GM12878 (cell line): ENCODE data around the gene CATSPER1. TPM values are rescaled to one million over a fixed set of nuclear protein-coding genes. Genes with fewer than 3 reads are reported as not detected.

ENCODE experiments used
- ATAC-seq: fragments of 200-7000 bp; cut with Tn5 transposase; 3 replicates; pipeline ENCODE4 v1.9.1; 2020; ENCODE audit warnings: mild to moderate bottlenecking, moderate library complexity
- BruUV-seq: library from RNA; stranded (reverse); fragments of 400-500 nt; replicated peaks from 2 replicates; lab custom pipeline; 2021; lab: Mats Ljungman, UMichigan
- CTCF ChIA-PET: fragments of 300-600 bp; sonication (Branson Sonifier 250); formaldehyde crosslinking; extraction: SDS; loops from one replicate; lab custom pipeline; 2021; ENCODE audit warnings: inconsistent platforms; lab: Yijun Ruan, JAX
- POLR2A ChIA-PET: fragments of 350-600 bp; formaldehyde crosslinking; extraction: SDS; loops from one replicate; lab custom pipeline; 2021; ENCODE audit warnings: inconsistent platforms; lab: Charles Lee
- RAD21 ChIA-PET: fragments of 300-600 bp; sonication (Branson Sonifier 250); formaldehyde crosslinking; loops from one replicate; lab custom pipeline; 2023; ENCODE audit warnings: antibody characterized with exemption; ENCODE audit not compliant: unreplicated experiment; lab: Charles Lee
- SMC1A ChIA-PET: fragments of 300-600 bp; sonication (Branson Sonifier 250); formaldehyde crosslinking; loops from one replicate; lab custom pipeline; 2023; ENCODE audit not compliant: unreplicated experiment, uncharacterized antibody; lab: Charles Lee
- DNase-seq: peaks from one replicate; pipeline ENCODE4 v3.0.0-alpha.2; 2011; ENCODE audit warnings: low read depth, low spot score
- FAIRE-seq: peaks from 3 replicates; lab custom pipeline; 2011; peaks lifted over from hg19 to GRCh38; lab: Jason Lieb, UNC
- H2AFZ ChIP-seq: 2 replicates; pipeline ENCODE4 v1.6.0; 2011; ENCODE audit warnings: low read depth, low read length, control low read depth; ENCODE audit not compliant: control insufficient read depth
- H3K27ac ChIP-seq: 2 replicates; pipeline ENCODE4 v1.5.1; 2011; ENCODE audit warnings: control low read depth; ENCODE audit not compliant: control insufficient read depth, insufficient read depth
- H3K27me3 ChIP-seq, 2 experiments: replicated peaks in 1 of 2; 2 replicates each; pipeline versions ENCODE4 v1.6.0 to v1.6.1; 2011; ENCODE audit warnings: low read length in 1 of 2; ENCODE audit not compliant: control insufficient read depth in 2 of 2, insufficient read depth in 2 of 2
- H3K36me3 ChIP-seq, 2 experiments: 2 replicates each; pipeline ENCODE4 v1.5.1; 2011; ENCODE audit warnings: low read length in 1 of 2; ENCODE audit not compliant: control insufficient read depth in 2 of 2, insufficient read depth in 2 of 2
- H3K4me1 ChIP-seq: 2 replicates; pipeline ENCODE4 v1.6.1; 2011; ENCODE audit warnings: mild to moderate bottlenecking, low read length, moderate library complexity, mixed read lengths; ENCODE audit not compliant: control insufficient read depth, insufficient read depth
- H3K4me2 ChIP-seq: 2 replicates; pipeline ENCODE4 v1.6.0; 2011; ENCODE audit warnings: control low read depth; ENCODE audit not compliant: control insufficient read depth, insufficient read depth
- H3K4me3 ChIP-seq: fragments of 200-600 bp; sonication (generic); 2 replicates; pipeline ENCODE4 v1.5.1; 2016
- H3K79me2 ChIP-seq: 2 replicates; pipeline ENCODE4 v1.6.0; 2011; ENCODE audit warnings: low read length; ENCODE audit not compliant: control insufficient read depth, insufficient read depth
- H3K9ac ChIP-seq: 2 replicates; pipeline ENCODE4 v1.8.0; 2011; ENCODE audit warnings: low read length, control low read depth, mixed read lengths; ENCODE audit not compliant: control insufficient read depth, insufficient read depth
- H3K9me3 ChIP-seq: replicated peaks from 3 replicates; pipeline ENCODE4 v1.5.1; 2011; ENCODE audit warnings: mild to moderate bottlenecking, low read length; ENCODE audit not compliant: control insufficient read depth, insufficient read depth
- H4K20me1 ChIP-seq: 2 replicates; pipeline ENCODE4 v1.6.0; 2011; ENCODE audit not compliant: control insufficient read depth, insufficient read depth
- ASH2L ChIP-seq: fragments of 300-600, 200-600 bp; sonication (generic); IDR thresholded peaks from 2 replicates; pipeline ENCODE4 v1.6.1; 2017; ENCODE audit warnings: low read depth, mild to moderate bottlenecking, borderline replicate concordance
- CREB1 ChIP-seq: IDR thresholded peaks from 2 replicates; pipeline ENCODE4 v1.6.1; 2012; ENCODE audit warnings: low read depth, mild to moderate bottlenecking, inconsistent platforms
- NR2C2 ChIP-seq: IDR thresholded peaks from 2 replicates; pipeline ENCODE4 v1.6.1; 2011; ENCODE audit warnings: borderline replicate concordance, low read depth; ENCODE audit not compliant: control insufficient read depth, insufficient read length
- POLR2A ChIP-seq: IDR thresholded peaks from 2 replicates; pipeline ENCODE4 v1.6.1; 2011; ENCODE audit warnings: low read depth, mild to moderate bottlenecking, low read length
- ZNF384 ChIP-seq: IDR thresholded peaks from 2 replicates; pipeline ENCODE4 v1.6.1; 2012; ENCODE audit warnings: low read depth, mild to moderate bottlenecking, low read length, improper control_type of control experiment, borderline replicate concordance
- WGBS: methylation state at CpG from one replicate; pipeline ENCODE4 v1.1.6; 2016; ENCODE audit warnings: low lambda C conversion rate; ENCODE audit not compliant: insufficient replicate concordance, insufficient coverage; ENCODE audit errors: missing lambda C conversion rate; 5-methylcytosine and 5-hydroxymethylcytosine counted together
- in situ Hi-C: fragments of 300-500 bp; cut with MboI; formaldehyde crosslinking; loops from 9 replicates; pipeline ENCODE4 v1.14.3; 2018; ENCODE audit warnings: mixed read lengths
- intact Hi-C: fragments of 100-400 bp; cut with micrococcal nuclease; formaldehyde crosslinking; loops from one replicate; pipeline ENCODE4 v1.14.2; 2022; ENCODE audit not compliant: unreplicated experiment
- polyA plus RNA-seq, 11 experiments: library from polyadenylated mRNA; depleted of rRNA in 4 of 11; unstranded in 6 of 11; stranded (reverse) in 5 of 11; fragments of >200 nt; fragmentation: Nextera tagmentation in 4 of 11; fragmentation: Illumina TruSeq in 1 of 11; extraction: Ambion mirVana in 4 of 11; extraction: Trizol in 1 of 11; gene quantifications; 1 replicate in 1 of 11; 2 replicates in 10 of 11; pipeline versions ENCODE4 v1.2.1 to v1.2.3, GENCODE V29; 2011 to 2016; ENCODE audit warnings: inconsistent platforms in 2 of 11, missing spikeins in 2 of 11, low read depth in 1 of 11
- total RNA-seq, 4 experiments: library from RNA; depleted of rRNA in 3 of 4; stranded (reverse); fragments of >200 nt in 3 of 4; fragmentation: Illumina TruSeq in 1 of 4; extraction: Trizol in 1 of 4; gene quantifications; 2 replicates each; pipeline versions ENCODE4 v1.2.1 to v1.2.3, GENCODE V29; 2013 to 2021
- TF ChIP-seq, protein P1 (sequence below): fragments of 450-650 bp; IDR thresholded peaks from 2 replicates; pipeline ENCODE4 v1.6.1; 2017; ENCODE audit warnings: borderline replicate concordance
- TF ChIP-seq, protein P2 (sequence below): fragments of 450-650 bp; conservative IDR thresholded peaks from 2 replicates; pipeline ENCODE4 v1.6.1; 2017; ENCODE audit warnings: mild to moderate bottlenecking, moderate library complexity

Gene CATSPER1
- total and polyA plus RNA-seq, 10 of the 15 experiments (the other 5 are each of a cell fraction or from before 2014, with no cell fraction given): 0.02 to 0.05 TPM; not detected in 8

DNA sequence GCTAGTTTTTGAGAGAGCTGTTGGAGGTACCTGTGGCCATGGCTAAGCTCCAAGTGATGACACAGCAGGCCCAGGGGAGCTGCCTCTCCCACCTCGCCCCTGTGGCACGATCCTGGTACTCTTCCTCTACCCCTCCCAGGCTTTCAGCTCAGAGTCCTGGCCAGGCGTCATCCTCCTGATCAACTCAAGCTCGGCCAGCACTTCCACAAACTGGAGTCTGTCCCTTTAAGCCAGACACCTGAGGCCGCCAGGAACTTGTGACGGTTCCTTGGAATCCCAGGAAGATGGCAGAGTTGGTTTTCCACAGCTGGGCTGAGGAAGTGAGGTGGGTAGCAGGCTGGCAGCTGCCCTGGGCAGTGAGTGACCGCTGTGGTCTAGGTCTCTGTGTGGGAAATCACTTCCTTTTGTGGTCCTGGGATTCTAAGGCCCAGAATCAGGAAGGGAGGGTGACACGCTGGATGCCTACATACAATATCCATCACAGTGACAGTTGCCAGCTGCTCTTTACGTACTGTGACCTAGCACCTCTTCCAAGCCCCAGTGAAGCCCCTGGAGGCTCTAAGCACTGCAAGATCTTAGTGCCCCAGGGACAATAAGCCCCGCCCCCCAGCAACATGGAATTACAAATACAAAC is 17.7 kb downstream of the CATSPER1 start:
- H3K4me2 ChIP-seq: no peak overlapping the region
- ATAC-seq: no peak
- WGBS: 26% methylated on average over 10 of the region's 10 CpGs
- intact Hi-C loops (no loop called here), in situ Hi-C loops (no loop called here)
- SMC1A ChIA-PET: no interaction called here
- FAIRE-seq: no peak
- H4K20me1 ChIP-seq: no peaks in the 10 kb centered on the region
- peaks cover 3% of the 10 kb centered on the region for H3K79me2 ChIP-seq
- DNase-seq: no peak
- H3K36me3 ChIP-seq: peaks cover 2 to 4% of the 10 kb centered on the region in 2 experiments; a peak in 1 of 4 replicates
- RAD21 ChIA-PET: no interaction called here
- peaks cover 3 to 7% of the 10 kb centered on the region in 2 experiments; a peak in 3 of 4 replicates for H3K27me3 ChIP-seq
- no peaks in the 10 kb centered on the region for H3K9me3 ChIP-seq
- H3K27ac ChIP-seq: no peak overlapping the region
- H3K9ac ChIP-seq: no peak overlapping the region
- TF ChIP-seq, protein P1, sequence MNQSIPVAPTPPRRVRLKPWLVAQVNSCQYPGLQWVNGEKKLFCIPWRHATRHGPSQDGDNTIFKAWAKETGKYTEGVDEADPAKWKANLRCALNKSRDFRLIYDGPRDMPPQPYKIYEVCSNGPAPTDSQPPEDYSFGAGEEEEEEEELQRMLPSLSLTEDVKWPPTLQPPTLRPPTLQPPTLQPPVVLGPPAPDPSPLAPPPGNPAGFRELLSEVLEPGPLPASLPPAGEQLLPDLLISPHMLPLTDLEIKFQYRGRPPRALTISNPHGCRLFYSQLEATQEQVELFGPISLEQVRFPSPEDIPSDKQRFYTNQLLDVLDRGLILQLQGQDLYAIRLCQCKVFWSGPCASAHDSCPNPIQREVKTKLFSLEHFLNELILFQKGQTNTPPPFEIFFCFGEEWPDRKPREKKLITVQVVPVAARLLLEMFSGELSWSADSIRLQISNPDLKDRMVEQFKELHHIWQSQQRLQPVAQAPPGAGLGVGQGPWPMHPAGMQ: no peak
- TF ChIP-seq, protein P2, sequence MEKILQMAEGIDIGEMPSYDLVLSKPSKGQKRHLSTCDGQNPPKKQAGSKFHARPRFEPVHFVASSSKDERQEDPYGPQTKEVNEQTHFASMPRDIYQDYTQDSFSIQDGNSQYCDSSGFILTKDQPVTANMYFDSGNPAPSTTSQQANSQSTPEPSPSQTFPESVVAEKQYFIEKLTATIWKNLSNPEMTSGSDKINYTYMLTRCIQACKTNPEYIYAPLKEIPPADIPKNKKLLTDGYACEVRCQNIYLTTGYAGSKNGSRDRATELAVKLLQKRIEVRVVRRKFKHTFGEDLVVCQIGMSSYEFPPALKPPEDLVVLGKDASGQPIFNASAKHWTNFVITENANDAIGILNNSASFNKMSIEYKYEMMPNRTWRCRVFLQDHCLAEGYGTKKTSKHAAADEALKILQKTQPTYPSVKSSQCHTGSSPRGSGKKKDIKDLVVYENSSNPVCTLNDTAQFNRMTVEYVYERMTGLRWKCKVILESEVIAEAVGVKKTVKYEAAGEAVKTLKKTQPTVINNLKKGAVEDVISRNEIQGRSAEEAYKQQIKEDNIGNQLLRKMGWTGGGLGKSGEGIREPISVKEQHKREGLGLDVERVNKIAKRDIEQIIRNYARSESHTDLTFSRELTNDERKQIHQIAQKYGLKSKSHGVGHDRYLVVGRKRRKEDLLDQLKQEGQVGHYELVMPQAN: no peak
- TF ChIP-seq CREB1 (no peak), ZNF384 (no peak), NR2C2 (no peak), POLR2A (peak; percentile 39; the same call in 1 of the 2 replicates), ASH2L (no peak)
- no peak overlapping the region for H3K4me3 ChIP-seq
- H2AFZ ChIP-seq: no peak overlapping the region
- H3K4me1 ChIP-seq: peaks cover 5% of the 10 kb centered on the region; the same call in 1 of the 2 replicates
- CTCF ChIA-PET: interaction anchor here (0.7 to 1.7 kb wide), 3 partner anchors 14 to 36 kb away, joined by 3 to 8 read pairs (median 4); no protein-coding TSS in a partner anchor
- POLR2A ChIA-PET: interaction anchor here (0.6 to 0.7 kb wide), 3 partner anchors 13 to 378 kb away, joined by 3 to 5 read pairs (median 4); no protein-coding TSS in a partner anchor
- no TSS peak for BruUV-seq
